Gastroesophageal sphincter (tissue), 4 donors: ENCODE measurements around the gene HLCS. TPM values are rescaled to one million over a fixed set of nuclear protein-coding genes. Genes with fewer than 3 reads are reported as not detected.
"Not testable (repeated sequence)": the region's sequence is repeated elsewhere in the genome, so short reads cannot be mapped to it uniquely, and the experiment has no call there.

Source experiments
- ATAC-seq: fragments of 150-250 bp; one replicate; pipeline ENCODE4 v1.9.1; 2016; ENCODE audit warnings: mild to moderate bottlenecking, moderate library complexity
- H3K27ac ChIP-seq, 4 donors: fragments of 200-600 bp; sonication (generic) in 3 of 4; 1 replicate in 3 of 4; 2 replicates in 1 of 4; pipeline ENCODE4 v1.5.1; 2016 to 2019
- H3K27me3 ChIP-seq: fragments of 200-600 bp; sonication (generic); one replicate; pipeline ENCODE4 v1.5.1; 2019
- H3K36me3 ChIP-seq, 2 donors: fragments of 200-600 bp; sonication (generic); one replicate each; pipeline ENCODE4 v1.5.1; 2019; ENCODE audit warnings: control low read depth in 1 of 2
- H3K4me1 ChIP-seq, 3 donors: fragments of 200-600 bp; sonication (generic); 1 replicate in 2 of 3; 2 replicates in 1 of 3; pipeline ENCODE4 v1.5.1; 2016 to 2019; ENCODE audit warnings: control low read depth in 2 of 3
- H3K4me3 ChIP-seq, 2 donors: fragments of 200-600 bp; sonication (generic); one replicate each; pipeline ENCODE4 v1.5.1; 2019; ENCODE audit warnings: mild to moderate bottlenecking in 1 of 2, moderate library complexity in 1 of 2
- H3K9me3 ChIP-seq, 3 donors: fragments of 200-600 bp; sonication (generic); one replicate each; pipeline ENCODE4 v1.5.1; 2017 to 2019; ENCODE audit warnings: control low read depth in 2 of 3
- CTCF ChIP-seq, 4 experiments: fragments of 200-600 bp in 2 of 4; fragments of 450-650 bp in 2 of 4; sonication (generic) in 1 of 4; IDR thresholded peaks; one replicate each; pipeline ENCODE4 v1.5.1; 2017 to 2019; ENCODE audit warnings: antibody characterized with exemption in 4 of 4, mild to moderate bottlenecking in 2 of 4, moderate library complexity in 2 of 4
- EP300 ChIP-seq: sonication (generic); formaldehyde crosslinking; IDR thresholded peaks from one replicate; pipeline ENCODE4 v1.6.1; 2017; ENCODE audit warnings: antibody characterized with exemption, mild to moderate bottlenecking
- POLR2A ChIP-seq, 2 donors: fragments of 450-650 bp; IDR thresholded peaks; one replicate each; pipeline ENCODE4 v1.6.1; 2017; ENCODE audit warnings: antibody characterized with exemption in 2 of 2, mild to moderate bottlenecking in 2 of 2, moderate library complexity in 1 of 2
- POLR2AphosphoS5 ChIP-seq: sonication (generic); formaldehyde crosslinking; IDR thresholded peaks from one replicate; pipeline ENCODE4 v1.6.1; 2017; ENCODE audit warnings: antibody characterized with exemption
- whole genome bisulfite sequencing, 2 donors: methylation state at CpG; one replicate each; pipeline ENCODE4 v1.1.5; 2018; ENCODE audit warnings: low coverage in 1 of 2; 5-methylcytosine and 5-hydroxymethylcytosine counted together
- total RNA-seq, 4 donors: library from RNA; depleted of rRNA; stranded (reverse); fragments of >200 nt; gene quantifications; one replicate each; pipeline ENCODE4 v1.1.0, GENCODE V29; 2016

The HLCS gene
- total RNA-seq, 4 donors from 2014 or later = 14.4 to 33.3 (median 24.9) TPM

- H3K36me3 ChIP-seq = no peaks in the 10 kb centered on the region
- peak overlapping the region in 1 of 2 donors; percentile 54 for H3K4me3 ChIP-seq
- H3K4me1 ChIP-seq = peaks cover 0 to 26% (median 8%) of the 10 kb centered on the region in 3 donors
- H3K27me3 ChIP-seq = peaks cover 53% of the 10 kb centered on the region
- WGBS, 2 donors = 2% methylated on average over 16 of the region's 76 CpGs; no CpG with 5 or more reads in 1 of the 2 donors
- TF ChIP-seq POLR2AphosphoS5 (no peak), CTCF (IDR thresholded peaks at IDR 0.05) (no peak), EP300 (no peak), POLR2A (IDR thresholded peaks at IDR 0.05) (no peak)
- no peak for ATAC-seq
- no peaks in the 10 kb centered on the region for H3K9me3 ChIP-seq
- no peak overlapping the region for H3K27ac ChIP-seq
These were observed 39.3 kb upstream of the HLCS start for GRCh38 chr21:37005548-37006485.

- not testable (repeated sequence) for H3K36me3 ChIP-seq, H3K27ac ChIP-seq, ATAC-seq, H3K4me3 ChIP-seq, H3K9me3 ChIP-seq
- Histone ChIP-seq H3K27me3 (peaks cover 37% of the 10 kb centered on the region), H3K4me1 (peaks cover 0 to 15% (median 8%) of the 10 kb centered on the region in 3 donors)
- WGBS, 2 donors = 58 to 100% methylated on average over 2 to 3 of the region's 3 CpGs
These were observed 37.4 kb upstream of the HLCS start for GRCh38 chr21:37003917-37004316.

- H3K27ac ChIP-seq, H3K9me3 ChIP-seq, H3K4me3 ChIP-seq, H3K36me3 ChIP-seq, ATAC-seq: not testable (repeated sequence)
- Histone ChIP-seq H3K27me3 (peaks cover 27% of the 10 kb centered on the region), H3K4me1 (peaks cover 0 to 15% (median 8%) of the 10 kb centered on the region in 3 donors)
- 50 to 100% methylated on average over 1 to 2 of the region's 12 CpGs for WGBS, 2 donors
These were observed 36.4 kb upstream of the HLCS start for GRCh38 chr21:37002851-37003250.

GRCh38 chr21:37001441-37001840, 35.0 kb upstream of the HLCS start:
- no peaks in the 10 kb centered on the region for H3K36me3 ChIP-seq
- no peak for TF ChIP-seq POLR2A (IDR thresholded peaks at IDR 0.05)
- no peak for TF ChIP-seq EP300
- TF ChIP-seq POLR2AphosphoS5 = no peak
- no peak for TF ChIP-seq CTCF (IDR thresholded peaks at IDR 0.05)
- peaks cover 0 to 8% (median 1%) of the 10 kb centered on the region in 3 donors for H3K4me1 ChIP-seq
- WGBS, 2 donors = 21 to 24% methylated on average over 2 to 3 of the region's 3 CpGs
- no peaks in the 10 kb centered on the region for H3K9me3 ChIP-seq
- no peak overlapping the region for H3K4me3 ChIP-seq
- H3K27ac ChIP-seq = no peak overlapping the region
- no peak for ATAC-seq
- peaks cover 13% of the 10 kb centered on the region for H3K27me3 ChIP-seq

GRCh38 chr21:37000381-37000780, 33.9 kb upstream of the HLCS start:
- WGBS, 2 donors = 83 to 93% methylated on average over 3 to 4 of the region's 4 CpGs
- ATAC-seq = no peak

More at GRCh38 chr21:37000381-37000780, 33.9 kb upstream of the HLCS start:
- Histone ChIP-seq H3K27ac (no peak overlapping the region), H3K4me3 (no peak overlapping the region), H3K27me3 (peaks cover 2% of the 10 kb centered on the region), H3K9me3 (no peaks in the 10 kb centered on the region), H3K36me3 (no peaks in the 10 kb centered on the region), H3K4me1 (no peaks in the 10 kb centered on the region)
- TF ChIP-seq POLR2A (IDR thresholded peaks at IDR 0.05) = no peak
- TF ChIP-seq EP300 = no peak
- no peak for TF ChIP-seq CTCF (IDR thresholded peaks at IDR 0.05)
- TF ChIP-seq POLR2AphosphoS5 = no peak
